Ammon's horn (tissue), 1 donor: Measurements from ENCODE around the gene PDE4B.

ENCODE experiments used
- DNase-seq: peaks from one replicate; pipeline ENCODE4 v3.0.0-alpha.2; 2016; ENCODE audit warnings: low spot score

PDE4B gene

GRCh38 chr1:66262208-66262963, 469.7 kb downstream of the PDE4B start:
- no peak for DNase-seq

- DNase-seq: no peak
These were observed 472.6 kb downstream of the PDE4B start for GRCh38 chr1:66265268-66265667.

GRCh38 chr1:66265796-66266195, 473.1 kb downstream of the PDE4B start:
- no peak for DNase-seq

GRCh38 chr1:66266350-66266749, 473.7 kb downstream of the PDE4B start:
- no peak for DNase-seq

GRCh38 chr1:66266756-66267155, 474.1 kb downstream of the PDE4B start:
- DNase-seq: no peak

GRCh38 chr1:66267201-66267940, 474.7 kb downstream of the PDE4B start:
- DNase-seq: no peak

- no peak for DNase-seq
These were observed 476.5 kb downstream of the PDE4B start for GRCh38 chr1:66269222-66269621.

- peak; percentile 61 for DNase-seq
These were observed 477.6 kb downstream of the PDE4B start for GRCh38 chr1:66270119-66270812.

GRCh38 chr1:66271216-66271903, 478.7 kb downstream of the PDE4B start:
- DNase-seq: peak; percentile 80

- DNase-seq: peak; percentile 81
These were observed 479.2 kb downstream of the PDE4B start for GRCh38 chr1:66271904-66272254.

GRCh38 chr1:66273656-66274055, 481.0 kb downstream of the PDE4B start:
- no peak for DNase-seq

GRCh38 chr1:66274634-66275033, 481.9 kb downstream of the PDE4B start:
- DNase-seq: no peak

GRCh38 chr1:66275083-66275482, 482.4 kb downstream of the PDE4B start:
- DNase-seq: no peak

- DNase-seq: peak; percentile 83
These were observed 482.9 kb downstream of the PDE4B start for GRCh38 chr1:66275601-66276023.

- DNase-seq: no peak
These were observed 483.5 kb downstream of the PDE4B start for GRCh38 chr1:66276218-66276617.

- peak; percentile 88 for DNase-seq
These were observed 485.7 kb downstream of the PDE4B start for GRCh38 chr1:66278260-66279021.

GRCh38 chr1:66281808-66282207, 489.1 kb downstream of the PDE4B start:
- no peak for DNase-seq

- no peak for DNase-seq
These were observed 489.7 kb downstream of the PDE4B start for GRCh38 chr1:66282343-66282852.

GRCh38 chr1:66282891-66283621, 490.4 kb downstream of the PDE4B start:
- DNase-seq: no peak

- no peak for DNase-seq
These were observed 490.9 kb downstream of the PDE4B start for GRCh38 chr1:66283622-66284041.

- no peak for DNase-seq
These were observed 492.1 kb downstream of the PDE4B start for GRCh38 chr1:66284746-66285145.
